ENCODE measurements around the gene LNX1.
A peak's percentile ranks its signal among the peaks of the same experiment; 100 is the strongest.

LNX1 gene

DNA sequence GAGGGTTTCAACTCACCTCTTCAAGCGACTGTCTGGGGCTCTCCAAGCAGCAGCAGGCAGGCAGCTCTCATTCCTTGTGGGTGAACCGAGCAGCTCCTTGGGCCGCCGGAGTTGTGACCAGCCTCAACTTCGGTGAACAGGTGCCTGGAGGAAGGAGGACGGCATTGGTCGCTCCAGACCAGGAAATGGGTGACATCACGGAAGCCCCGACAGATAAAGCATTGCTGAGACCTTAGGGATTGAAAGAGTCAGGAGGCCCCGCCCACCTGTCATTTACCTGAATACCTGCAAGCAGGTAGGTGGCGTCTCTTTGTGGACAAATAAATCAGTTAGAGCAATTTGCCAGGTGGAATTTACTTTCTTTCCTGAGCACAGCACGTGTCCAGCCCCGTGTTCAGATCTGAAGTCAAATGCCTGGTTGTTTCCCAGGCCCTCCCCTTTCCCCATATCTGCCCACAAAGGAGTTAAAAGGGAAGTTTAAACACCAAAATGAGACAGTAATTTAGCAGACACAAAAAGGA is at the start of gene LNX1:
LNX1 (minus strand) TSS at position 115 of the 521 bp plus-strand sequence. CDS start 17,484 bp downstream, outside the sequence.
- peak within 1 kb of the TSS; percentile 16 for H3K27ac ChIP-seq (ENCODE audit: low read length)
- H3K9ac ChIP-seq (ENCODE audit: low read length): peak within 1 kb of the TSS; percentile 44

DNA sequence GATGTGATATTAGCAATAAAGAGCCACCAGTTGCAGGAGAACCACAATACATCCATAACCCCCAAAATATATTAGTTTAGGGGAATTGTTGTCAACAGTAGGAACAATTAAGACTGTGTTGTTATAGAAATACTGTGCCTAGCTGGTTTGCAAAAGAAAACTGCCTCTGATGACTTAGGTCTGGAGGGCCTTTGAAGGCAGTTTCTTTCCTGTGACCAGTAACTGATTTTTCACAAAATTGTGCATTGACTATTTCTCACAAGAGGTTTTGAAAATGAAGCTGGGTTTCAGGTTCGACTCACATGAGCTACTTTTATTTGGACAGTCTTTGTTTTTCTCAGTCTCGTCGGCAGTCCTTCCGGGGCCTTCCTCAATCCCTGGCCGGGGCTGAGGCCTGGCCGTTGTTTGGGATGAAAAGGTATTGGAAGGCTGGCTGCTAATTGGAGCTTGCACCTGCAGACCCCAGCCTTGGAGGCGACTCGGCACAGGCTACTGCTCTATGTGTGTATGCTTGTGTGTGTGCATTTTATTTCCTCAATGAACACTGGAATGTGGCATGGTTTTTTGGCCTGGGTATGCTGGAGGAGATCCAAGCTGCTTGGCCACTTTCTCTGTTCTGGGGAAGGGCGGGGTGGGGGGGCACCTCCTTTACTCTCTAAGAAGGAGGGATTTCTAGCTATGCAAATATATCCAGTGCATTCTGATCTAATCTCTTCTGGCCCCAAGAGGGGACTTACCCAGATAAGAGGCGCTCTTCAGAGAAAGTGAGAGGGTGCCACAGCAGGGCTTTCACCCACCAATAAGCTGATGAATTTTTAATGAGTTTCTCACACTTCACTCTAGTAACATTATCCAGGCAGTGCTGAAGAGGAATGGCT is 49.5 kb upstream of the LNX1 start:
- no peaks in the 10 kb centered on the region for H3K27me3 ChIP-seq (ENCODE audit: control insufficient read depth, insufficient read depth, low read length)
- no peak overlapping the region for H3K9ac ChIP-seq (ENCODE audit: low read length)
- no peaks in the 10 kb centered on the region for H3K4me1 ChIP-seq (ENCODE audit: control insufficient read depth, low read depth, low read length)
- no peaks in the 10 kb centered on the region for H3K9me3 ChIP-seq (ENCODE audit: control insufficient read depth, low read depth, low read length)
- no peak overlapping the region for H3K27ac ChIP-seq (ENCODE audit: low read length)
- no peak overlapping the region for H3K4me3 ChIP-seq (ENCODE audit: low read length)
- H3K36me3 ChIP-seq (ENCODE audit: control insufficient read depth, low read depth, low read length): no peaks in the 10 kb centered on the region

More for the DNA sequence above, at the start of gene LNX1:
- Histone ChIP-seq H3K27me3 (ENCODE audit: control insufficient read depth, insufficient read depth, low read length) (no peaks in the 10 kb centered on the region), H3K4me1 (ENCODE audit: control insufficient read depth, low read depth, low read length) (peaks cover 23% of the 10 kb centered on the region), H3K36me3 (ENCODE audit: control insufficient read depth, low read depth, low read length) (no peaks in the 10 kb centered on the region), H3K9me3 (ENCODE audit: control insufficient read depth, low read depth, low read length) (no peaks in the 10 kb centered on the region), H3K4me3 (ENCODE audit: low read length) (peak within 1 kb of the TSS; percentile 56)

DNA sequence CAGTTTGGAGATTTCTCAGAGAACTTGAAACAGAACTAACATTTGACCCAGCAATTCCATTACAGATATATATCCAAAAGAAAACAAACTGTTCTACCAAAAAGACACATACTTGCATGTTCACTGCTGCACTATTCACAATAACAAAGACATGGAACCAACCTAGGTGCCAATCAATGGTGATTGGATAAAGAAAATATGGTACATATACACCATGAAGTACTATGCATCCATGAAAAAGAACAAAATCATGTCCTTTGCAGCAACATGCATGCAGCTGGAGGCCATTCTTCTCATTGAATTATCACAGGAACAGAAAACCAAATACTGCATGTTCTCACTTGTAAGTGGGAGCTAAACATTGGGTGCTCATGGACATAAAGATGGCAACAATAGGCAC is 47.6 kb upstream of the LNX1 start:
- Histone ChIP-seq H3K4me1 (ENCODE audit: control insufficient read depth, low read depth, low read length) (no peaks in the 10 kb centered on the region), H3K36me3 (ENCODE audit: control insufficient read depth, low read depth, low read length) (no peaks in the 10 kb centered on the region), H3K27me3 (ENCODE audit: control insufficient read depth, insufficient read depth, low read length) (no peaks in the 10 kb centered on the region), H3K4me3 (ENCODE audit: low read length) (no peak overlapping the region), H3K9ac (ENCODE audit: low read length) (no peak overlapping the region), H3K27ac (ENCODE audit: low read length) (no peak overlapping the region), H3K9me3 (ENCODE audit: control insufficient read depth, low read depth, low read length) (no peaks in the 10 kb centered on the region)

DNA sequence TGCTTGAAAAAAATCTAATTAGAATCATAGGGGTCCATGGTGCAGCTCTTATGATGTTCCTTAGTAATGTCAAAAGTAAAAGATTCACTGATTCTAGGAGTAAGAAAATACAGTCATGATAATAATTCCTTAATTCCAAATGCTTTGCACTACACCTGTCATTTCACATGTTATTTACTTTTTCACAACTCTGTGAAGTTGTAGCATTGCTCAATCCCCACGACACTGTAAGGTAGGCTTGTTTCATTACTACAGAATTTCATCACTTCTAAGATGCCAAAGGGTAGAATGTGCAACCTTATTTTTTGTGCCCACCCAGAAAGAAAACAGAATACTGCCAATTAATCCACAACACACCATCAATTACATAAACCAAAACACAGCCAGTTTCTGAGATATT is 46.1 kb upstream of the LNX1 start:
- Histone ChIP-seq H3K36me3 (ENCODE audit: control insufficient read depth, low read depth, low read length) (no peaks in the 10 kb centered on the region), H3K27me3 (ENCODE audit: control insufficient read depth, insufficient read depth, low read length) (no peaks in the 10 kb centered on the region), H3K4me1 (ENCODE audit: control insufficient read depth, low read depth, low read length) (no peaks in the 10 kb centered on the region), H3K9ac (ENCODE audit: low read length) (no peak overlapping the region), H3K27ac (ENCODE audit: low read length) (no peak overlapping the region), H3K4me3 (ENCODE audit: low read length) (no peak overlapping the region), H3K9me3 (ENCODE audit: control insufficient read depth, low read depth, low read length) (no peaks in the 10 kb centered on the region)

DNA sequence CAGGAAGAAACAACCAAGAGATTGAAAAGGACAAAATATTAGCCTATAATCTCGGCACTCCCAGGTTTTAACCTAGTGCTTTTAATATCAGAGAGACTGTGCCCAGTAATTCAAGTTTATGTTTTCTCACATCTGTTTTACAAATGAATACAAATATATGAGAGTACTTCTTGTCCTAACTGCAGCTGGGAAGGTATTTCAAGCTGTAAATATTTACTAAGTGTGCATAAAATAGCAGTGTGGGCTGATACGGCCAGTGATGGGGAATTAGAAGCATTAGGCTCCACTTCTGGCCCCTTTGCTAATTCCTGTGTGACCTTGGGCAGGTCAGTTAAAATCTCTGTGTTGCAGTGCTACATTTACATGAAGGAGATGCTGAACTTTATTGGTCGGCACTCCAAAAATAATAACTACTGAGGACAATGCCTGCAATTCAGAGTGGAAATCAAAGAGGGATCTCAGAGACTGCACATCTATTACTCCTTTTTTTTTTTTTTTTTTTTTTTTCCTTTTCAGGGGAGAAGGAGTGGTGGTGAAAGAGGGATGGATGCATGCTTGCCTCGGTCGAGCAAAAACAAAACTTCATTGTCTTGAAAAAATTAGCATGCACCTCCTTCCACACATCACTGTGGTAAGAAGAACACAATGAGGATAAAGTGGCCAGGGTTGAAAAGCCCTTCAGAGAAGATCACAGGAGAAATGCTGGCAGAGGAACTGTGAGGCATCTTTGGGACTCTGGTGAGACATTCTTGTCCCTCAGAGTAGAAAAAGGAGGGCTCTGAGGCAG is 44.6 kb upstream of the LNX1 start:
- H3K27me3 ChIP-seq (ENCODE audit: control insufficient read depth, insufficient read depth, low read length): no peaks in the 10 kb centered on the region
- H3K36me3 ChIP-seq (ENCODE audit: control insufficient read depth, low read depth, low read length): no peaks in the 10 kb centered on the region
- H3K4me3 ChIP-seq (ENCODE audit: low read length): no peak overlapping the region
- no peaks in the 10 kb centered on the region for H3K9me3 ChIP-seq (ENCODE audit: control insufficient read depth, low read depth, low read length)
- no peak overlapping the region for H3K27ac ChIP-seq (ENCODE audit: low read length)
- H3K9ac ChIP-seq (ENCODE audit: low read length): no peak overlapping the region
- no peaks in the 10 kb centered on the region for H3K4me1 ChIP-seq (ENCODE audit: control insufficient read depth, low read depth, low read length)

DNA sequence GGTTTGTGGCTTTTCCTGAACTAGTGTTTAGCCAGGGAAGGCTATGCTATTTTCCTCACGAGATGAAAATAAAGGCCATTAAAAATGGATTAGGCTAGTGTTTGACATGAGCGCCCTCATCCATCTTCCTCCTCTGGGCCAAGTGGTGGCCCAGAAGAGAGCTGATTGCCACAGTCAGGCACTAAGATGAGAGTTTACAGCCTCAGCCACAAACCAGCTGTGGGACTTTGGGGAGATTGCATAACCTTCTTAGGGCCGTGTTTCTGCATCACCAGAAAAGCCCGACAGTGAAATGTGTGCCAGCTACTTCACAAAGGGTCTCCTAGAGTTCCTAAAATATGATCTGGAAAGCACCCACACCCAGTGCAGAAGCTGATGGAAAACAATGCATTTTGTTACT is 42.3 kb upstream of the LNX1 start:
- H3K36me3 ChIP-seq (ENCODE audit: control insufficient read depth, low read depth, low read length): no peaks in the 10 kb centered on the region
- H3K9me3 ChIP-seq (ENCODE audit: control insufficient read depth, low read depth, low read length): no peaks in the 10 kb centered on the region
- H3K9ac ChIP-seq (ENCODE audit: low read length): no peak overlapping the region
- H3K4me3 ChIP-seq (ENCODE audit: low read length): no peak overlapping the region
- no peaks in the 10 kb centered on the region for H3K27me3 ChIP-seq (ENCODE audit: control insufficient read depth, insufficient read depth, low read length)
- no peak overlapping the region for H3K27ac ChIP-seq (ENCODE audit: low read length)
- H3K4me1 ChIP-seq (ENCODE audit: control insufficient read depth, low read depth, low read length): no peaks in the 10 kb centered on the region

DNA sequence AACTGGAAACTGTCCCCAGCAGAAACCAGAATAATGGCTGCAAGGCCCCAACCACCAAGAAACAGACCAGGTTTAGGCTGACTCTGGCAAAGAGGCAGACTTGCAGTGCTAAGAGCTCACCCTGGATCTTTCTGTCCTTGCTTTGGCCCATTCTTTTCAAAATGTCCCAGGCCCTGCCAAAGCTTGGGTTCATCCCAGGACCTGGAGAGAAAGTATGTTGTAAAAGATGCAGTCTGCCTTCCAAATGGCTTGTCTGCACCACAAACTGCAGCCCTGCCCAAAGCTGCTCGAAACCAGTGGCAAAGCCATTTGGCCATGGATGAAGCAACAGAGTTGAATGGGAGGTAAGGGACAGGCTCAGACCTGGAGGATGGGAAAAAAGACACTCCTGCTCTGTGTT is 38.0 kb upstream of the LNX1 start:
- no peaks in the 10 kb centered on the region for H3K27me3 ChIP-seq (ENCODE audit: control insufficient read depth, insufficient read depth, low read length)
- no peak overlapping the region for H3K4me3 ChIP-seq (ENCODE audit: low read length)
- H3K9ac ChIP-seq (ENCODE audit: low read length): no peak overlapping the region
- H3K9me3 ChIP-seq (ENCODE audit: control insufficient read depth, low read depth, low read length): no peaks in the 10 kb centered on the region
- no peaks in the 10 kb centered on the region for H3K4me1 ChIP-seq (ENCODE audit: control insufficient read depth, low read depth, low read length)
- no peak overlapping the region for H3K27ac ChIP-seq (ENCODE audit: low read length)
- no peaks in the 10 kb centered on the region for H3K36me3 ChIP-seq (ENCODE audit: control insufficient read depth, low read depth, low read length)

DNA sequence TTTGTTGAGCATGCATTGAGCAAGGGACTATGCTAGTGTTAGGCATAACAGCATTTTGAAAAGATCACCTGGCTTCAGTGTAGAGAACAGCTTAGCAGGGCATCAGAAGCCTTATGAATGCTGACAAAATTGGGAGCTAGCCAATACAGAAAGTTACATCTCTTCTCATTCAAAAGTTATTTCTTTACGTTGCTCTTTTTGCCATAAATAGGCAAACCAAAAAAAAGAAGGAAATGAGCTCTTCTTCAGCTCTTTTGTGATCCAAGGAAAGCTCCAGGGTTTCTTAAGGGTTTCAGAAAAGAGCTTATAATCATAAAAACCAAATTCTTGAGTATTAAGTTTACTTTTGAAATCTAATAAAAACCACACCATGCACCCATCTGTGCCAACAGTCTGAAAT is 35.2 kb upstream of the LNX1 start:
- no peaks in the 10 kb centered on the region for H3K27me3 ChIP-seq (ENCODE audit: control insufficient read depth, insufficient read depth, low read length)
- H3K27ac ChIP-seq (ENCODE audit: low read length): no peak overlapping the region
- no peak overlapping the region for H3K4me3 ChIP-seq (ENCODE audit: low read length)
- H3K36me3 ChIP-seq (ENCODE audit: control insufficient read depth, low read depth, low read length): no peaks in the 10 kb centered on the region
- H3K4me1 ChIP-seq (ENCODE audit: control insufficient read depth, low read depth, low read length): no peaks in the 10 kb centered on the region
- no peak overlapping the region for H3K9ac ChIP-seq (ENCODE audit: low read length)
- H3K9me3 ChIP-seq (ENCODE audit: control insufficient read depth, low read depth, low read length): no peaks in the 10 kb centered on the region

DNA sequence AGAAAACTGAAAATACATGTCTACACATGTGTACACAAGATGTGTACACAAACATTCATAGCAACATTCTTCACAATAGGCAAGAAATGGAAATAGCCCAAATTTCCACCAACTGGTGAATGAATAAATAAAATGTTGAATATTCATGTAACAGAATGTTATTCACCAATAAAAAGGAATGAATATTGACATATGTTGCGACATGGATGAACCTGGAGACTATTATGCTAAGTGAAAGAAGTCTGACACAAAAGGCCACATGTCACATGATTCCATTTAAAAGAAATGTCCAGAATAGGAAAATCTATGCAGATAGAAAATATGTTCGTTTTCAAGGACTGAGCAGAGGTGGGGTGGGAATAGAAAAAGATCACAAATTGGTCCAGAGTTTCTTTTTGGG is 34.6 kb upstream of the LNX1 start:
- Histone ChIP-seq H3K4me1 (ENCODE audit: control insufficient read depth, low read depth, low read length) (no peaks in the 10 kb centered on the region), H3K27me3 (ENCODE audit: control insufficient read depth, insufficient read depth, low read length) (no peaks in the 10 kb centered on the region), H3K4me3 (ENCODE audit: low read length) (no peak overlapping the region), H3K9ac (ENCODE audit: low read length) (no peak overlapping the region), H3K36me3 (ENCODE audit: control insufficient read depth, low read depth, low read length) (no peaks in the 10 kb centered on the region), H3K27ac (ENCODE audit: low read length) (no peak overlapping the region), H3K9me3 (ENCODE audit: control insufficient read depth, low read depth, low read length) (no peaks in the 10 kb centered on the region)

DNA sequence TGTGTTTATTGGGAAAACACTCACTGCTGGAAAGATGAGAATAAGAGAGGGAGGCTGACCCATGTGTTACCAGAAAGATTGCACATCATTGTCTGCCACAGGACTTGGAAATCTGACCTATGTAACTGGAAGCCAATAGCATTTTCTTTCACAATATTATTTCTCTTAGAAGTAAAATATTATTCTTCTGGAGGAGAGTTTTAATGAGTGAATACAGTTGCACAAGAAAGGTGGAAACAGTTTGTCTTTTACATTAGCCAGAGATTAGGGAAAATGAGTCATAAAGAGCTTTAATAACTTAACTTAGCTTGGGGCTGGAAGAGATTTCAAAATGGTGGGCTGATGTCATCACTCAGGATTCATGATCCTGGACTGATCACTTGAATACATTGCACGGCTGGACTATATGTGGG is 31.5 kb upstream of the LNX1 start:
- no peak overlapping the region for H3K9ac ChIP-seq (ENCODE audit: low read length)
- H3K9me3 ChIP-seq (ENCODE audit: control insufficient read depth, low read depth, low read length): no peaks in the 10 kb centered on the region
- no peak overlapping the region for H3K27ac ChIP-seq (ENCODE audit: low read length)
- no peak overlapping the region for H3K4me3 ChIP-seq (ENCODE audit: low read length)
- no peaks in the 10 kb centered on the region for H3K36me3 ChIP-seq (ENCODE audit: control insufficient read depth, low read depth, low read length)
- no peaks in the 10 kb centered on the region for H3K27me3 ChIP-seq (ENCODE audit: control insufficient read depth, insufficient read depth, low read length)
- no peaks in the 10 kb centered on the region for H3K4me1 ChIP-seq (ENCODE audit: control insufficient read depth, low read depth, low read length)

DNA sequence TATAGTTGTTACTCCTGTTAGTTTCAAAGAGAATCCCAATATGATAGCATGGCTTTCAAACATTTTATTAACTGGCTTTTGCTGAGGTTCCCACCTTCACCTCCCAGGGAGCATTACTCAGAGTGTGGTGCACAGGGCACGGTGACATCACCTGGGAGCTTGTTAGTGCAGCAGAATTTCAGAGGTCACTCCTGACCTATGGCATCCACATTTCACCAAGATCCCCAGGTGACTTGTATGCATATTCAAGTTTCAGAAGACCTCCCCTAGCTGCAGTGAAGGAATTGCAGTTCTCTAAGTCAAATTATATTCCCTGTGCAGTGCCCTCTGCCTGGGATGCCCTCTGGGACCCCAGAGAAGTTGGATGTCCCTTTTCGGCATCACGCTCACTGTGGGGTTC is 29.7 kb upstream of the LNX1 start:
- H3K36me3 ChIP-seq (ENCODE audit: control insufficient read depth, low read depth, low read length): no peaks in the 10 kb centered on the region
- no peak overlapping the region for H3K27ac ChIP-seq (ENCODE audit: low read length)
- no peak overlapping the region for H3K4me3 ChIP-seq (ENCODE audit: low read length)
- no peaks in the 10 kb centered on the region for H3K4me1 ChIP-seq (ENCODE audit: control insufficient read depth, low read depth, low read length)
- H3K9ac ChIP-seq (ENCODE audit: low read length): no peak overlapping the region
- H3K27me3 ChIP-seq (ENCODE audit: control insufficient read depth, insufficient read depth, low read length): no peaks in the 10 kb centered on the region
- H3K9me3 ChIP-seq (ENCODE audit: control insufficient read depth, low read depth, low read length): no peaks in the 10 kb centered on the region

Measured in iPS-18a (cell line).